IPS-18a (cell line): ENCODE data around the gene DIP2C.
"Not testable (repeated sequence)": the region's sequence is repeated elsewhere in the genome, so short reads cannot be mapped to it uniquely, and the experiment has no call there.

ENCODE experiments used
- H3K27ac ChIP-seq: one replicate; pipeline ENCODE4 v1.5.1; 2013; ENCODE audit warnings: low read length
- H3K27me3 ChIP-seq: one replicate; pipeline ENCODE4 v1.6.1; 2013; ENCODE audit warnings: mild to moderate bottlenecking, low read length; ENCODE audit not compliant: control insufficient read depth, insufficient read depth
- H3K36me3 ChIP-seq: one replicate; pipeline ENCODE4 v1.6.1; 2013; ENCODE audit warnings: low read depth, low read length; ENCODE audit not compliant: control insufficient read depth
- H3K4me1 ChIP-seq: one replicate; pipeline ENCODE4 v1.6.1; 2013; ENCODE audit warnings: low read depth, low read length; ENCODE audit not compliant: control insufficient read depth
- H3K4me3 ChIP-seq: one replicate; pipeline ENCODE4 v1.5.1; 2013; ENCODE audit warnings: low read length
- H3K9ac ChIP-seq: one replicate; pipeline ENCODE4 v1.6.1; 2013; ENCODE audit warnings: mild to moderate bottlenecking, low read length, moderate library complexity
- H3K9me3 ChIP-seq: one replicate; pipeline ENCODE4 v1.6.1; 2013; ENCODE audit warnings: low read depth, low read length; ENCODE audit not compliant: control insufficient read depth

DIP2C gene

GRCh38 chr10:681670-682318, 7.7 kb downstream of the DIP2C start:
- H3K4me3 ChIP-seq, result no peak overlapping the region
- no peak overlapping the region for H3K9ac ChIP-seq
- no peaks in the 10 kb centered on the region for H3K27me3 ChIP-seq
- H3K27ac ChIP-seq, result no peak overlapping the region
- H3K36me3 ChIP-seq, result no peaks in the 10 kb centered on the region
- H3K9me3 ChIP-seq, result no peaks in the 10 kb centered on the region
- H3K4me1 ChIP-seq, result no peaks in the 10 kb centered on the region

- Histone ChIP-seq H3K27ac (no peak overlapping the region), H3K9ac (no peak overlapping the region)
These were observed 8.7 kb downstream of the DIP2C start for GRCh38 chr10:680745-681144.

GRCh38 chr10:680146-680545, 9.3 kb downstream of the DIP2C start:
- Histone ChIP-seq H3K27me3 (no peaks in the 10 kb centered on the region), H3K9me3 (no peaks in the 10 kb centered on the region), H3K4me1 (no peaks in the 10 kb centered on the region), H3K9ac (no peak overlapping the region), H3K36me3 (no peaks in the 10 kb centered on the region), H3K4me3 (no peak overlapping the region), H3K27ac (no peak overlapping the region)

More at GRCh38 chr10:680745-681144, 8.7 kb downstream of the DIP2C start:
- Histone ChIP-seq H3K4me3 (no peak overlapping the region), H3K4me1 (no peaks in the 10 kb centered on the region), H3K9me3 (no peaks in the 10 kb centered on the region), H3K36me3 (no peaks in the 10 kb centered on the region), H3K27me3 (no peaks in the 10 kb centered on the region)

GRCh38 chr10:679556-679955, 9.9 kb downstream of the DIP2C start:
- H3K4me3 ChIP-seq, result no peak overlapping the region
- H3K27ac ChIP-seq, result no peak overlapping the region
- H3K9me3 ChIP-seq, result no peaks in the 10 kb centered on the region
- no peaks in the 10 kb centered on the region for H3K27me3 ChIP-seq
- no peaks in the 10 kb centered on the region for H3K36me3 ChIP-seq
- no peak overlapping the region for H3K9ac ChIP-seq
- H3K4me1 ChIP-seq, result no peaks in the 10 kb centered on the region

GRCh38 chr10:678662-679005, 10.8 kb downstream of the DIP2C start:
- not testable (repeated sequence) for H3K4me1 ChIP-seq, H3K9me3 ChIP-seq, H3K36me3 ChIP-seq, H3K4me3 ChIP-seq, H3K9ac ChIP-seq, H3K27me3 ChIP-seq, H3K27ac ChIP-seq

- no peaks in the 10 kb centered on the region for H3K9me3 ChIP-seq
- H3K9ac ChIP-seq, result no peak overlapping the region
- H3K4me3 ChIP-seq, result no peak overlapping the region
- H3K27ac ChIP-seq, result no peak overlapping the region
- no peaks in the 10 kb centered on the region for H3K4me1 ChIP-seq
- no peaks in the 10 kb centered on the region for H3K36me3 ChIP-seq
- H3K27me3 ChIP-seq, result no peaks in the 10 kb centered on the region
These were observed 11.5 kb downstream of the DIP2C start for GRCh38 chr10:677750-678661.

- Histone ChIP-seq H3K9ac (no peak overlapping the region), H3K9me3 (no peaks in the 10 kb centered on the region), H3K27me3 (no peaks in the 10 kb centered on the region), H3K4me3 (no peak overlapping the region), H3K4me1 (no peaks in the 10 kb centered on the region), H3K36me3 (no peaks in the 10 kb centered on the region), H3K27ac (no peak overlapping the region)
These were observed 12.4 kb downstream of the DIP2C start for GRCh38 chr10:677038-677437.

GRCh38 chr10:676178-676577, 13.3 kb downstream of the DIP2C start:
- H3K27me3 ChIP-seq, result no peaks in the 10 kb centered on the region
- H3K4me1 ChIP-seq, result no peaks in the 10 kb centered on the region
- H3K36me3 ChIP-seq, result no peaks in the 10 kb centered on the region
- no peak overlapping the region for H3K9ac ChIP-seq
- no peaks in the 10 kb centered on the region for H3K9me3 ChIP-seq
- no peak overlapping the region for H3K27ac ChIP-seq
- H3K4me3 ChIP-seq, result no peak overlapping the region

GRCh38 chr10:675532-675931, 13.9 kb downstream of the DIP2C start:
- Histone ChIP-seq H3K4me3 (no peak overlapping the region), H3K27me3 (no peaks in the 10 kb centered on the region), H3K4me1 (no peaks in the 10 kb centered on the region), H3K27ac (no peak overlapping the region), H3K36me3 (no peaks in the 10 kb centered on the region), H3K9me3 (no peaks in the 10 kb centered on the region), H3K9ac (no peak overlapping the region)

- no peak overlapping the region for H3K27ac ChIP-seq
- no peaks in the 10 kb centered on the region for H3K36me3 ChIP-seq
- H3K4me3 ChIP-seq, result no peak overlapping the region
- H3K4me1 ChIP-seq, result no peaks in the 10 kb centered on the region
- no peak overlapping the region for H3K9ac ChIP-seq
- no peaks in the 10 kb centered on the region for H3K9me3 ChIP-seq
- no peaks in the 10 kb centered on the region for H3K27me3 ChIP-seq
These were observed 16.0 kb downstream of the DIP2C start for GRCh38 chr10:673492-673891.

GRCh38 chr10:672992-673391, 16.5 kb downstream of the DIP2C start:
- no peaks in the 10 kb centered on the region for H3K36me3 ChIP-seq
- H3K4me1 ChIP-seq, result no peaks in the 10 kb centered on the region
- H3K27me3 ChIP-seq, result no peaks in the 10 kb centered on the region
- H3K27ac ChIP-seq, result no peak overlapping the region
- H3K9ac ChIP-seq, result no peak overlapping the region
- no peaks in the 10 kb centered on the region for H3K9me3 ChIP-seq
- no peak overlapping the region for H3K4me3 ChIP-seq

GRCh38 chr10:672203-672602, 17.3 kb downstream of the DIP2C start:
- no peak overlapping the region for H3K4me3 ChIP-seq
- H3K9me3 ChIP-seq, result no peaks in the 10 kb centered on the region
- no peaks in the 10 kb centered on the region for H3K36me3 ChIP-seq
- no peaks in the 10 kb centered on the region for H3K4me1 ChIP-seq
- no peak overlapping the region for H3K27ac ChIP-seq
- no peak overlapping the region for H3K9ac ChIP-seq
- H3K27me3 ChIP-seq, result no peaks in the 10 kb centered on the region
